ENCODE measurements around the gene SGPP2. TPM values are rescaled to one million over a fixed set of nuclear protein-coding genes. Genes with fewer than 3 reads are reported as not detected.

SGPP2 gene
- total and polyA plus RNA-seq, 4 donors: 0.10 to 1.6 (median 0.54) TPM; not detected in 1

DNA sequence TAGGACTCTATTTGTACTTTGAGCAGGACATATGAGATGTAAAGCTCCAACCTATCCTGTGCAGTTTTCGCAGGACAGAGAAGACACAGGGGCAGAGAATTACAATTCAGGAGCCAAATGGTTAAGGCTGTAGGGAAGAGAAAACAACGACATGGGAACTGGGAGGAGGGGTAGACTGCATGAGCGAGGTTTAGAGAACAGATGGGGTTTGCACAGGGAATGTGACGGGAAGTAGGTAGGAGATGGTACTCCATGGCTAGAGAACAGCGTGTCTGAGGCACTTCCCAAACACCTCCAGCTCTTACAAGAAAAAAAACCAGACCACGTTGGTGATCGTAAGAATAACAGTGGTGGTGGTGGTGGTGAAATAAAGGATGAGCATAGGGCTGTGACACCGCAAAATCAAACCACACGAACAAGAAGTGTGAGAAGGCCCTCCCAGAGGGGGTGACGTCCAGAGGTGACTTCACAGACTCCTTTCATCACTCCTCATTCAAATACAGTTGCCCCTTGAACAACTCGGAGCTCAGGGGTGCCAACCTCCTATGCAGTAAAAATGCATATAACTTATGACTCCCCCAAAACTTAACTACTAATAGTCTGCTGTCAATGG is 138.9 kb downstream of the SGPP2 start:
- Histone ChIP-seq H3K4me1 (ENCODE audit: control insufficient read depth in 1 of 2, insufficient read depth in 2 of 2, low read length in 2 of 2) (no peaks in the 10 kb centered on the region), H3K9me3 (ENCODE audit: control insufficient read depth, low read length) (no peaks in the 10 kb centered on the region), H3K36me3 (ENCODE audit: control insufficient read depth in 1 of 2, insufficient read depth in 2 of 2, low read length in 1 of 2) (peaks cover 0 to 1% of the 10 kb centered on the region in 2 donors), H3K27ac (ENCODE audit: low read depth in 1 of 2, low read length in 2 of 2) (no peak overlapping the region), H3K27me3 (ENCODE audit: control insufficient read depth in 1 of 2, insufficient read depth in 2 of 2, low read length in 1 of 2) (no peaks in the 10 kb centered on the region), H3K4me3 (ENCODE audit: low read length in 2 of 2) (no peak overlapping the region)
- DNase-seq (no peak), ATAC-seq (ENCODE audit: low FRiP score) (no peak)
- intact Hi-C loops (cut with DNase I): no loop called here
- WGBS, 2 donors: 67 to 73% methylated on average over 11 of the region's 11 CpGs

DNA sequence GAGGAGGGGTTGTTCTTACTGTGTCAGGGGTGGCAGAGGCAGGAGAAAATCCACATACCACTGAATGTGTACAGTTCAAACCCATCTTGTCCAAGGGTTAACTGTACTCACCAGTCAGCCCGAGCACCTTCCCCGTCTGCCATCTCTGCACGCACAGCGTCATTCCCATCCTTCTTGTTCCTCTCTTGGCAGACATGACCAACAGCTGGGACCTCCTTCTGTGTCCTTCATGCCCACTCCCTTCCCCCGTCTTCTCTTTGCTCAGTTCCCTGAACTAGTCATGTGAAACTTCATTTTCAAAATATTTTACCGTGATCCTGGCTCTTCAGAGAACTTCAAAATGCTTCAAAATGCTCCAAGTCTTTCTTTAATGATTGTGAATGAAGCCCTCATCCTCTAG is 139.6 kb downstream of the SGPP2 start:
- H3K4me3 ChIP-seq (ENCODE audit: low read length in 2 of 2): no peak overlapping the region
- no peaks in the 10 kb centered on the region for H3K9me3 ChIP-seq (ENCODE audit: control insufficient read depth, low read length)
- peaks cover 0 to 2% of the 10 kb centered on the region in 2 donors for H3K36me3 ChIP-seq (ENCODE audit: control insufficient read depth in 1 of 2, insufficient read depth in 2 of 2, low read length in 1 of 2)
- H3K27ac ChIP-seq (ENCODE audit: low read depth in 1 of 2, low read length in 2 of 2): no peak overlapping the region
- ATAC-seq (ENCODE audit: low FRiP score): no peak
- H3K4me1 ChIP-seq (ENCODE audit: control insufficient read depth in 1 of 2, insufficient read depth in 2 of 2, low read length in 2 of 2): no peaks in the 10 kb centered on the region
- DNase-seq: no peak
- no peaks in the 10 kb centered on the region for H3K27me3 ChIP-seq (ENCODE audit: control insufficient read depth in 1 of 2, insufficient read depth in 2 of 2, low read length in 1 of 2)
- 85 to 89% methylated on average over 6 of the region's 6 CpGs for WGBS, 2 donors
- intact Hi-C loops (cut with DNase I): no loop called here

DNA sequence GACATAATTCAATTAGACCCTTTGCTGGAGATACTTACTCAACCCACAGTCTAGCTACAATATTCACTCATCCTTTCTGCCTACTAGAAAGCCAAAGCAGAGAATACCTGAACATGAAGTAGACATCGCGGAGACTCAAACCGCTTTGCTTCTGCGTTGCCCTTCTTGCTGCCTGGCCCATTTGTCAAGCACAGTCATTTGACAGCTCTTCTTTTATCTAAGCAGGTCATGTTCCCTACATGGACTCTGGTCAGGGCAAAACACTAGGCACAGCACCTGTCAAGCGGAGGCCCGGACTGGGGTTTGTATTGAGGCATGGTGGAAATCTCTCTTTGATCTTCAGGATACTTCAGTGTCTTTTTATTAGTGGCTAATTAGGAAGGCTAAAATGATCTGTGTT is 141.9 kb downstream of the SGPP2 start:
- no peaks in the 10 kb centered on the region for H3K27me3 ChIP-seq (ENCODE audit: control insufficient read depth in 1 of 2, insufficient read depth in 2 of 2, low read length in 1 of 2)
- intact Hi-C loops (cut with DNase I): no loop called here
- DNase-seq: no peak
- 98% methylated on average over 6 of the region's 6 CpGs for WGBS, 2 donors
- no peak overlapping the region for H3K27ac ChIP-seq (ENCODE audit: low read depth in 1 of 2, low read length in 2 of 2)
- H3K4me3 ChIP-seq (ENCODE audit: low read length in 2 of 2): no peak overlapping the region
- H3K9me3 ChIP-seq (ENCODE audit: control insufficient read depth, low read length): no peaks in the 10 kb centered on the region
- ATAC-seq (ENCODE audit: low FRiP score): no peak
- no peaks in the 10 kb centered on the region for H3K4me1 ChIP-seq (ENCODE audit: control insufficient read depth in 1 of 2, insufficient read depth in 2 of 2, low read length in 2 of 2)
- H3K36me3 ChIP-seq (ENCODE audit: control insufficient read depth in 1 of 2, insufficient read depth in 2 of 2, low read length in 1 of 2): peaks cover 0 to 5% of the 10 kb centered on the region in 2 donors

GRCh38 chr2:222568865-222569264 is 144.5 kb downstream of the SGPP2 start:
- H3K27me3 ChIP-seq (ENCODE audit: control insufficient read depth in 1 of 2, insufficient read depth in 2 of 2, low read length in 1 of 2): no peaks in the 10 kb centered on the region
- no peaks in the 10 kb centered on the region for H3K9me3 ChIP-seq (ENCODE audit: control insufficient read depth, low read length)
- intact Hi-C loops (cut with DNase I): no loop called here
- ATAC-seq (ENCODE audit: low FRiP score) (no peak), DNase-seq (no peak)
- H3K36me3 ChIP-seq (ENCODE audit: control insufficient read depth in 1 of 2, insufficient read depth in 2 of 2, low read length in 1 of 2): peaks cover 0 to 8% of the 10 kb centered on the region in 2 donors
- no peak overlapping the region for H3K4me3 ChIP-seq (ENCODE audit: low read length in 2 of 2)
- H3K27ac ChIP-seq (ENCODE audit: low read depth in 1 of 2, low read length in 2 of 2): no peak overlapping the region
- peaks cover 0 to 3% of the 10 kb centered on the region in 2 donors for H3K4me1 ChIP-seq (ENCODE audit: control insufficient read depth in 1 of 2, insufficient read depth in 2 of 2, low read length in 2 of 2)
- 39 to 48% methylated on average over 4 of the region's 4 CpGs for WGBS, 2 donors

- 72% methylated on average over 1 of the region's 1 CpG for WGBS, 2 donors
- no peak overlapping the region for H3K4me3 ChIP-seq (ENCODE audit: low read length in 2 of 2)
- H3K4me1 ChIP-seq (ENCODE audit: control insufficient read depth in 1 of 2, insufficient read depth in 2 of 2, low read length in 2 of 2): peaks cover 0 to 5% of the 10 kb centered on the region in 2 donors
- intact Hi-C loops (cut with DNase I): no loop called here
- no peaks in the 10 kb centered on the region for H3K27me3 ChIP-seq (ENCODE audit: control insufficient read depth in 1 of 2, insufficient read depth in 2 of 2, low read length in 1 of 2)
- no peak for ATAC-seq (ENCODE audit: low FRiP score)
- no peaks in the 10 kb centered on the region for H3K9me3 ChIP-seq (ENCODE audit: control insufficient read depth, low read length)
- peaks cover 0 to 8% of the 10 kb centered on the region in 2 donors for H3K36me3 ChIP-seq (ENCODE audit: control insufficient read depth in 1 of 2, insufficient read depth in 2 of 2, low read length in 1 of 2)
- no peak overlapping the region for H3K27ac ChIP-seq (ENCODE audit: low read depth in 1 of 2, low read length in 2 of 2)
- DNase-seq: no peak
These were observed 145.5 kb downstream of the SGPP2 start for GRCh38 chr2:222569826-222570225.

DNA sequence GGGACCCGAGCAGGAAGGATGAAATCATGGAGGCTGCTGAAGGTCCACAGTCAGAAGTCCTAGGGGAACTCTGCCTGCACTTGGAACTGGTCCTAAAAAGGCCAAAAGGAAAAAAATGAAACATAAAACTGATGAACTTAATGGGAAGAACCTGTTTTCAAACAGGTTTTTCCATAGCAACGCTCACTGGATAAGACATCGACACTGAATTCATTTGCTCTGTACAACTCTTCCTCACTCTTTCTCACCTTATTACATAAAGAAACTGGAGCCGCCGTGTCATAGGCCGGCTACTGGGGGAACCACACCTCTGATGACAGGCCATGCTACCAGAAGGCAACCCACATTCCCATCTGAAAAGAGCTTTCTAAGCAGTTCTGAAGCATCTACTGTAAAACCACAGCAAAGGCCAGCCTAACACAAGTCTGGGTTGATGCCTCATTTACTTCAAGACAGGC is 147.9 kb downstream of the SGPP2 start:
- Histone ChIP-seq H3K9me3 (ENCODE audit: control insufficient read depth, low read length) (no peaks in the 10 kb centered on the region), H3K4me1 (ENCODE audit: control insufficient read depth in 1 of 2, insufficient read depth in 2 of 2, low read length in 2 of 2) (peaks cover 0 to 5% of the 10 kb centered on the region in 2 donors), H3K4me3 (ENCODE audit: low read length in 2 of 2) (no peak overlapping the region), H3K27me3 (ENCODE audit: control insufficient read depth in 1 of 2, insufficient read depth in 2 of 2, low read length in 1 of 2) (no peaks in the 10 kb centered on the region), H3K27ac (ENCODE audit: low read depth in 1 of 2, low read length in 2 of 2) (no peak overlapping the region), H3K36me3 (ENCODE audit: control insufficient read depth in 1 of 2, insufficient read depth in 2 of 2, low read length in 1 of 2) (peaks cover 0 to 6% of the 10 kb centered on the region in 2 donors)
- intact Hi-C loops (cut with DNase I): no loop called here
- ATAC-seq (ENCODE audit: low FRiP score) (no peak), DNase-seq (no peak)
- WGBS, 2 donors: 71 to 77% methylated on average over 6 of the region's 6 CpGs

DNA sequence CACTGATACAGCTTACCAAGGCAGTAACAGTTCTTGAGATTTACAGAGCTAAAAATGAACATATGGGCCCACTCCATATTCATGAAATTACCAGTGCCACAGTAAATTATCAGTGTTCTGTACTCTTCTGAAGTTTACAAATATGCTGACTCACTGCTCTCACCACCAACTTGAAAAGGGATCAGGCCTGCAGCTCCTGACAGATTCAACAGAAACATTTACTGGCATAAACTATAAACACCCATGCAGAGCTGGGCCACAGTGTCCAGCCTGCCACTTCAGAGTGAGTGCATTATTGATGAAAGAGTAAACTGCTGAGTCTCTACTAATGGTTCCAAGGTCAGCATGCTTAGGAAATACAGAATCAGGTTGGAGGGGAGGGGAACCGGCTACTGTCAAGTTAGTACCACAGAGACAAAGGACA is 148.4 kb downstream of the SGPP2 start:
- no peak overlapping the region for H3K4me3 ChIP-seq (ENCODE audit: low read length in 2 of 2)
- no peaks in the 10 kb centered on the region for H3K27me3 ChIP-seq (ENCODE audit: control insufficient read depth in 1 of 2, insufficient read depth in 2 of 2, low read length in 1 of 2)
- H3K36me3 ChIP-seq (ENCODE audit: control insufficient read depth in 1 of 2, insufficient read depth in 2 of 2, low read length in 1 of 2): peaks cover 0 to 6% of the 10 kb centered on the region in 2 donors
- no peak overlapping the region for H3K27ac ChIP-seq (ENCODE audit: low read depth in 1 of 2, low read length in 2 of 2)
- H3K9me3 ChIP-seq (ENCODE audit: control insufficient read depth, low read length): no peaks in the 10 kb centered on the region
- ATAC-seq (ENCODE audit: low FRiP score): no peak
- WGBS, 2 donors: 83 to 93% methylated on average over 1 of the region's 1 CpG
- DNase-seq: no peak
- H3K4me1 ChIP-seq (ENCODE audit: control insufficient read depth in 1 of 2, insufficient read depth in 2 of 2, low read length in 2 of 2): peaks cover 0 to 5% of the 10 kb centered on the region in 2 donors
- intact Hi-C loops (cut with DNase I): no loop called here

DNA sequence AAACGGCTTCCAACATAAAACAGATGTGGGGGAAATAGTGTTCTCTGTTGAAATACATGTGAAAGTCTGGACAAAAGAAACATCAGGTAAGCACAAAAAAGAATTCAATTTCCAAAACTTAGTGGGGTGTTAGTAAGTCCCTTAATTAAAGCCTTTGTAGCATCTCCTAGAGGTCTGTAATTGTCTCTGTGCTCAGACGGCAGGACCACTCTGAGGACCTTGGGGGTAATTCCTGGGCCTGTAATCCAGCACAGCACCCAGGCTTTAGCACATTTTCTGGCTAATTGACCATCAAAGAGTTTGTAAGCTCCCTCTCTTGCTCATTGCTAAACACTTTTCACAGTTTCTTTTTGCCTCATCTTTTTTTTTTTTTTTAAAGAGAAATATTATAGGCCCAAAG is 151.3 kb downstream of the SGPP2 start:
- peaks cover 0 to 5% of the 10 kb centered on the region in 2 donors for H3K4me1 ChIP-seq (ENCODE audit: control insufficient read depth in 1 of 2, insufficient read depth in 2 of 2, low read length in 2 of 2)
- DNase-seq: no peak
- no peak for ATAC-seq (ENCODE audit: low FRiP score)
- no peak overlapping the region for H3K27ac ChIP-seq (ENCODE audit: low read depth in 1 of 2, low read length in 2 of 2)
- H3K36me3 ChIP-seq (ENCODE audit: control insufficient read depth in 1 of 2, insufficient read depth in 2 of 2, low read length in 1 of 2): peaks cover 0 to 2% of the 10 kb centered on the region in 2 donors
- H3K4me3 ChIP-seq (ENCODE audit: low read length in 2 of 2): no peak overlapping the region
- WGBS, 2 donors: 97 to 100% methylated on average over 2 of the region's 2 CpGs
- H3K27me3 ChIP-seq (ENCODE audit: control insufficient read depth in 1 of 2, insufficient read depth in 2 of 2, low read length in 1 of 2): no peaks in the 10 kb centered on the region
- intact Hi-C loops (cut with DNase I): no loop called here
- H3K9me3 ChIP-seq (ENCODE audit: control insufficient read depth, low read length): no peaks in the 10 kb centered on the region

Data from aorta (tissue), 5 donors.